ENCODE measurements around the gene PPP2R5D. TPM values are rescaled to one million over a fixed set of nuclear protein-coding genes. Genes with fewer than 3 reads are reported as not detected.

The PPP2R5D gene
- total and polyA plus RNA-seq, 2 of the 8 experiments (the other 6 are each of a cell fraction or from before 2014, with no cell fraction given) = 52.1 to 55.7 TPM

DNA sequence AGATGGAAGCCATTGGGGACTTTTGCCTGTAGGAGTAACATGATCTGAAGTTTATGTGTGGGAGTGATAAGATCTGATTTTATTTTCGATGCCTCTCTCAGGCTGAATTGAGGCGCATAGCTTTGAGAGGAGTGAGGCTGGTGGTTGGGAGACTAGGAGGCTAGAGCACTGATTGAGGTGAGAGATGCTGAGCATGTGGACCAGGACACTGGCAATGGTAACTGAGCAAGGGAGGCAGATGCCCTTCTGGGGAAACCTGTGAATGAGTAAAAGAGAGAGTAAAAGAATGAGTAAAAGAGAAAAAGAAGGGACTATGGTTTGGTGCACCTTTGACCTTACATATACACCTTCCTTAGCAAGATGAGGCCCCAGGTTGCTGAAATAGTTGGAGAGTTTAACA lies 40.1 kb downstream of the PPP2R5D start (continued):
- TF ChIP-seq, protein P1, sequence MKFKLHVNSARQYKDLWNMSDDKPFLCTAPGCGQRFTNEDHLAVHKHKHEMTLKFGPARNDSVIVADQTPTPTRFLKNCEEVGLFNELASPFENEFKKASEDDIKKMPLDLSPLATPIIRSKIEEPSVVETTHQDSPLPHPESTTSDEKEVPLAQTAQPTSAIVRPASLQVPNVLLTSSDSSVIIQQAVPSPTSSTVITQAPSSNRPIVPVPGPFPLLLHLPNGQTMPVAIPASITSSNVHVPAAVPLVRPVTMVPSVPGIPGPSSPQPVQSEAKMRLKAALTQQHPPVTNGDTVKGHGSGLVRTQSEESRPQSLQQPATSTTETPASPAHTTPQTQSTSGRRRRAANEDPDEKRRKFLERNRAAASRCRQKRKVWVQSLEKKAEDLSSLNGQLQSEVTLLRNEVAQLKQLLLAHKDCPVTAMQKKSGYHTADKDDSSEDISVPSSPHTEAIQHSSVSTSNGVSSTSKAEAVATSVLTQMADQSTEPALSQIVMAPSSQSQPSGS (IDR thresholded peaks at IDR 0.05; ENCODE audit: low read length) = no peak

Measured in H1 (cell line).